Measurements from ENCODE around the gene MMP3. TPM values are rescaled to one million over a fixed set of nuclear protein-coding genes. Genes with fewer than 3 reads are reported as not detected.

The MMP3 gene
- total and polyA plus RNA-seq, 12 donors = 0.14 to 0.69 (median 0.20) TPM; not detected in 9

GRCh38 chr11:102832612-102833011, 10.8 kb downstream of the MMP3 start:
- intact Hi-C loops (cut with DNase I) = no loop called here
- 84 to 91% (median 86%) methylated on average over 7 of the region's 7 CpGs for WGBS, 4 donors
- no peak for DNase-seq
- H3K4me3 ChIP-seq = no peak overlapping the region
- H3K4me1 ChIP-seq (replicated peaks in 1 of 2) = no peaks in the 10 kb centered on the region
- H3K27me3 ChIP-seq = peaks cover 4% of the 10 kb centered on the region
- H3K36me3 ChIP-seq (replicated peaks in 1 of 2) = no peaks in the 10 kb centered on the region
- H3K9me3 ChIP-seq (replicated peaks in 1 of 3) = no peaks in the 10 kb centered on the region
- TF ChIP-seq, protein P1, sequence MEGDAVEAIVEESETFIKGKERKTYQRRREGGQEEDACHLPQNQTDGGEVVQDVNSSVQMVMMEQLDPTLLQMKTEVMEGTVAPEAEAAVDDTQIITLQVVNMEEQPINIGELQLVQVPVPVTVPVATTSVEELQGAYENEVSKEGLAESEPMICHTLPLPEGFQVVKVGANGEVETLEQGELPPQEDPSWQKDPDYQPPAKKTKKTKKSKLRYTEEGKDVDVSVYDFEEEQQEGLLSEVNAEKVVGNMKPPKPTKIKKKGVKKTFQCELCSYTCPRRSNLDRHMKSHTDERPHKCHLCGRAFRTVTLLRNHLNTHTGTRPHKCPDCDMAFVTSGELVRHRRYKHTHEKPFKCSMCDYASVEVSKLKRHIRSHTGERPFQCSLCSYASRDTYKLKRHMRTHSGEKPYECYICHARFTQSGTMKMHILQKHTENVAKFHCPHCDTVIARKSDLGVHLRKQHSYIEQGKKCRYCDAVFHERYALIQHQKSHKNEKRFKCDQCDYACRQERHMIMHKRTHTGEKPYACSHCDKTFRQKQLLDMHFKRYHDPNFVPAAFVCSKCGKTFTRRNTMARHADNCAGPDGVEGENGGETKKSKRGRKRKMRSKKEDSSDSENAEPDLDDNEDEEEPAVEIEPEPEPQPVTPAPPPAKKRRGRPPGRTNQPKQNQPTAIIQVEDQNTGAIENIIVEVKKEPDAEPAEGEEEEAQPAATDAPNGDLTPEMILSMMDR (IDR thresholded peaks at IDR 0.05) = no peak
- no peak for TF ChIP-seq POLR2A (IDR thresholded peaks at IDR 0.05)
- no peak overlapping the region for H3K27ac ChIP-seq

GRCh38 chr11:102831489-102832440, 11.6 kb downstream of the MMP3 start:
- H3K4me3 ChIP-seq = no peak overlapping the region
- no peak for TF ChIP-seq POLR2A (IDR thresholded peaks at IDR 0.05)
- TF ChIP-seq, protein P1 (IDR thresholded peaks at IDR 0.05) = peak in 3 of 6 experiments; percentile 25 to 60 (median 30)
- H3K36me3 ChIP-seq (replicated peaks in 1 of 2) = no peaks in the 10 kb centered on the region
- no peaks in the 10 kb centered on the region for H3K9me3 ChIP-seq (replicated peaks in 1 of 3)
- peak in 6 of 7 donors; percentile 20 to 59 (median 44) for DNase-seq
- no peaks in the 10 kb centered on the region for H3K4me1 ChIP-seq (replicated peaks in 1 of 2)
- peak overlapping the region in 2 of 5 donors; percentile 23 to 43 for H3K27ac ChIP-seq
- H3K27me3 ChIP-seq = peaks cover 4% of the 10 kb centered on the region
- WGBS, 4 donors = 31 to 53% (median 33%) methylated on average over 36 to 38 of the region's 38 CpGs
- intact Hi-C loops (cut with DNase I) = no loop called here

DNA sequence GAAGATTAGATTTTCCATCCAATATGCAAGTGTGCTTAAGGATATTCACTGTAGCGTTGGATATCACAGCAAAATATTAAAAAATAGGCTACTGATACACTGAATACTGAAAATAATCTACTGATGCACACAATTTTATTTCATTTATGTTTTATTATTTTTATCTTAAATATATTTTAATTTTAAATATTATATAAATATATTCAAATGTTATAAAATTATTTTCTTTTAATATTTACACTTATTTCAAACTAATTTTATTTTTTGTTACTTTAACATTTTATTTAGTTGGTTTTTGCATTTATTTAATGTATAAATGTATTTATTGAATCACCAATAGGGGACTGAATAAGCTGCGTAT, 12.3 kb downstream of the MMP3 start:
- Histone ChIP-seq H3K4me1 (replicated peaks in 1 of 2) (no peaks in the 10 kb centered on the region), H3K27ac (no peak overlapping the region), H3K36me3 (replicated peaks in 1 of 2) (no peaks in the 10 kb centered on the region), H3K9me3 (replicated peaks in 1 of 3) (no peaks in the 10 kb centered on the region), H3K27me3 (peaks cover 4% of the 10 kb centered on the region), H3K4me3 (no peak overlapping the region)
- TF ChIP-seq, protein P1 (IDR thresholded peaks at IDR 0.05) = no peak
- TF ChIP-seq POLR2A (IDR thresholded peaks at IDR 0.05) = no peak
- DNase-seq = no peak
- intact Hi-C loops (cut with DNase I) = no loop called here
- 47 to 60% (median 55%) methylated on average over 2 of the region's 2 CpGs for WGBS, 4 donors

DNA sequence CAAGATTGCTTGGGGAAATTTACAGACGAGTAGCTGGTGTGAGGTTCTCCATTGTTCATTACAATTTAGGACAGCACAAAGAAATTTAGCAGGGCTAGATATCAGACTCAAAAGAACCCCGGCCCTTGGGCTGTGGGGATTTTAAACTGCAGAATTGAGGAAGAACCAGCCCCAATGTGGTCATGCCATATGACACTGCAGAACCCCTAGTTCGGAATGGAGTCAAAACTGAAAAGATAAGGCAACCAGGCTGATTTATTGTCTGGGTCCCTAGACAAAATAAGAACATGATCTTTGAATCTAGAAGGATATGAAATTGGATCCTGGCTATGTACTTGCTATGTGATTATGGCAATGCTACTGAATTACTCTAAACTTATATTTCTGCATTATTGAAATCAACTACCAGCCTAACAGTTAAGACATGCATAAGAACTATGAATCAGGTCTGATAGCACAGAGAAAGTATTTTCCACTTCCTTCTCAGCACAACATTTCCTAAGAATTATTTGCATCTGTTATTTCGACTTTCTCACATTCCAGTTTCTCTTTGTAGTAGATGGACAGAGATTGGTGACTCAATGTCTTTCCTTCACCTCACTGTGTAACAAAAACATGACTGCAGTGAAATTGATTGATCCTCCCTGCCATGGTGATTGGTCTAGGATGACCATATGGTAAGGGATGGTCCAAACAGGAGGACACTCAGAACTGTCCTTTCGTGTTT, 13.2 kb downstream of the MMP3 start:
- no peak for DNase-seq
- TF ChIP-seq POLR2A (IDR thresholded peaks at IDR 0.05) = no peak
- TF ChIP-seq, protein P1 (IDR thresholded peaks at IDR 0.05) = no peak
- Histone ChIP-seq H3K9me3 (replicated peaks in 1 of 3) (no peaks in the 10 kb centered on the region), H3K4me1 (replicated peaks in 1 of 2) (no peaks in the 10 kb centered on the region), H3K27ac (no peak overlapping the region), H3K27me3 (peaks cover 4% of the 10 kb centered on the region), H3K36me3 (replicated peaks in 1 of 2) (no peaks in the 10 kb centered on the region), H3K4me3 (no peak overlapping the region)
- 54 to 59% (median 57%) methylated on average over 5 of the region's 5 CpGs for WGBS, 4 donors
- intact Hi-C loops (cut with DNase I) = no loop called here
